ENCODE results near the gene GATAD2A.

GATAD2A gene

DNA sequence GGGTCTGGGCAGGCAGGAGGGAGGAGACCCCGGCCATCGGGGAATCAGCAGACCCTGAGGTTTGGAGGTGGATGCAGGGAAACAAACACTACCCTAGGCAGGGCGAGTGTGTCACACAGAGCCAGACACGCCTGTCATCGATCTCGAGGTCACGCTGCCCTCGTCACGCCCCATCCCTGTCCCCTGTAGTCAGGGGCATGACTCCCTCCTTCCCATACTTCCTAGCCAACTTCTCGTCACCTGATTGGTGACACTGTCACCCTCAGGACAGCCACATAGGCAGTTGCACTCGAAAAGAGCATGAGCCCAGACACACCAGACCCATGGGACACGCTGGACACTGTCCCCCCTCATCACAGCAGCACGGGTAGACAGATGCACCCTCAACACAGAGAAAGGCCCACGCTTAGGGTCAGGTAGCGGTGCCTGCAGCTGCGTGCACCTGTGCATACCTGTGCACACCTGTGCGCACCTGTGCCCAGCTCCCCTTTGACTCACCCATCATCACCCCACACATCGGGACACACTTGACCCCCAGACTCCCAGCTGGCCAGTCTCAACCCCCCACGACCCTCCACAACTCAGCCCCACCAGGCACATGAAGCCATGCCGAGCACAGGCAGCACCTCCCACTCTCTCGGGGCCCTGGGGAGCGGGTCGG, 144.5 kb downstream of the GATAD2A start:
- DNase-seq = no peak

DNA sequence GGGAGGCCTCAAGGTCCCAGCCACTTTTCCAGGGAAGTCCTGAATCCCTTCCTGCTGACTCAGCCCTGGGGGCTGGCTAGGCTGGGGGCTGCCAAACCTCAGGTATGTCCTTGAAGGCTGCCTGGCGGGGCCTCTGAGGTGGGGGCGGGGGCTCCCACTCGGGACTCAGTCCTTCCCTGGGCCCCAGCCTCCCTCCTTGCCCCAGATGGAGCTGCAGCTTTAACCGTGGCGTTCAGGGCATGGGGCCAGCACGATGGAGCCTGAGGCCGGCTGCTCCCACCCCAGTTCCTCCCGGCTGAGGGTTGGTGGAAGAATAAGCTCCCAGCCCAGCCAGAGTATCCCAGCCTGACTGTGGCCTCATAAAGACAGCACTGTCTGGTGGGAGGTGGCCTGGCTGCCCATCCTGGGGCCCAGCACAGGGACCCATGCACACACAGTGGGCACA, 145.0 kb downstream of the GATAD2A start:
- DNase-seq = no peak

DNA sequence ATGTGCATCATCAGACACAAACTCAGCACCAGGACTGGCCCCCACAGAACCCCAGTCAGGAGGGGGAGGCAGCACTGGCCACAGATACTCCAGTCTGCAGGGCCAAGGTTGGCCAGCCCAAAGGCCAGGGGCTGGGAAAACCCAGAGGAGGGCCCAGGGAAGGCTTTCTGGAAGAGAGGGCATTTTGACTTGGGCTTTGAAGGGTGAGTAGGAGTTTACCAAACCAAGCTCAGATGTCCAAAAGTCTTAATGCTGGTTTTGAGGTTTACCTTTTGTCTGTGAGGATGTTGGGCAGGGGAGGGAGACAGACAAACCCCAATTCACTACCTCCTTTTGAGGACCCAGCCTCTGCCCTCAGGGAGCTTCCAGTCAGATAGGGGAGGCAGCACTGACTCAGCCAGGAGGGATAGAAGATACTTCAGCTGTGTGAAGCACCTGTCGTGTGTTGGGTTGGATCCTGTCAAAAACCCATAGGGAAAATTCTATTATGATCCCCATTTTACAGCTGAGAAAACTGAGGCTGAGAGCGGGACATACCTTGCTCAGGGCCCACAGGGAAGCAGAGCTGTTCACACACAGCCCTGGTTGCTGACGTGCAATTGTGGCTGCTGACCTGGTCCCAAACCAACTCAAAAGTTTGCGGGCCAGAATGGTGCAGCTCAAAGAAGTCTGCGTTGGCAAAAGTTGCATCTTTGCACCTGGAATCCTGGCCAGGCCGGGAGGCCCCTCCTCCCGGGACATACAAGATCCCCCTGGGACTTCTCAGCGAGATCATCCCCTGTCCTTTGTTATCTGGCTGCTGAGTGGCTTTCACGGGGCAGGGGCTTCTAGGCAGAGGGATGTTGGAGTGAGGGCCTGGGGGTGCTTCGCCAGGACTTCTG, 145.7 kb downstream of the GATAD2A start:
- no peak for DNase-seq

DNA sequence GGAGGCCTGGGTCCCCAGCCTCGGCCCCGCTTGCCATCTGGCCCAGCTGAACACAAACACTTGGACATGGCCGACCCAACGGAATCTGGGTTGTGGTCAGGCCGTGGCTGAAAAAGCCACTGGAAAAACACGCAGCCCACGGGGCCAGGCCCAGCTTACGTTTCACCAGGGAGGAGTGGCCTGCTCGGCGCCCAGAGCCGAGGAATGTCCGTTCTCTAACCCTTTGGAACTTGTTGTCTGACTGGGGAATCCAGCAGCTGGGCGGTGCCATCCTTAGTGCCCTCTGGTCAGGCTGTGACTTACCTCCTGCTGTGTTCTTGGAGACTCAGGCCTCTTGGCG, 146.3 kb downstream of the GATAD2A start:
- no peak for DNase-seq

DNA sequence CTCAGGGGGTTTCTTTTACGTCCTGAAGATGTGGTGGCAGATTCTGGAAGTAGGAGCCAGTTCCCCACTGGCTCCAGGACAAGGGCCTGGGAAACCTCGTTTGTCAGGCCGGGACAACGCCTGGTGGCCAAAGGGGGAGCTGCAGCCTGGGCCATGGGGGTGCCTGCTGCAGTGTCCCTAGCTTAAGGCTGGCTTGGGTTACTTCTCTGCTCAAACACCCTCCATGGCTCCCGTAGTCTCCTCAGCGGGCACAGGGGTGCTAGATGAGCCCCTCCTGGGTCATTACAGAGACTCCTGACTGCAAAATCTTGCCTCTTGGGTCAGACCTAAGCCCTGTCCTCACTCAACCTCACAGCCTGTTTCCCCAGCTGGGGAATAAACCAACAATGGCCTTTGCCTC, 147.3 kb downstream of the GATAD2A start:
- DNase-seq = peak in 1 of 2 donors; percentile 59

DNA sequence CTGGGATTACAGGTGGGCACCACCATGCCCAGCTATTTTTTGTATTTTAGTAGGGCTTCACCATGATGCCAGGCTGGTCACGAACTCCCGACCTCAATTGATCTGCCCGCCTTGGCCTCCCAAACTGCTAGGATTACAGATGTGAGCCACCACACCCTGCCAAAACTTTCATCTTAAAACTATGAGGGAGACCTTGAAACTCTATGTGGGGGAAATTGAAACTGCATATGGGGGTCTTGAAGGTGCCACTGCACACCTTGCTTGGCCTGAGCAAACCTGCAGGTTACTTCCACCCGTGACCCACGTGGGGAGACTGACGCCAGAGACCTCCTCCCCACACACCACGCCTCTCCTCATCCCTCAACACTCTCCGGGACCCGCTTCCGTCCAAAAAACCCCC, 148.2 kb downstream of the GATAD2A start:
- DNase-seq = no peak

DNA sequence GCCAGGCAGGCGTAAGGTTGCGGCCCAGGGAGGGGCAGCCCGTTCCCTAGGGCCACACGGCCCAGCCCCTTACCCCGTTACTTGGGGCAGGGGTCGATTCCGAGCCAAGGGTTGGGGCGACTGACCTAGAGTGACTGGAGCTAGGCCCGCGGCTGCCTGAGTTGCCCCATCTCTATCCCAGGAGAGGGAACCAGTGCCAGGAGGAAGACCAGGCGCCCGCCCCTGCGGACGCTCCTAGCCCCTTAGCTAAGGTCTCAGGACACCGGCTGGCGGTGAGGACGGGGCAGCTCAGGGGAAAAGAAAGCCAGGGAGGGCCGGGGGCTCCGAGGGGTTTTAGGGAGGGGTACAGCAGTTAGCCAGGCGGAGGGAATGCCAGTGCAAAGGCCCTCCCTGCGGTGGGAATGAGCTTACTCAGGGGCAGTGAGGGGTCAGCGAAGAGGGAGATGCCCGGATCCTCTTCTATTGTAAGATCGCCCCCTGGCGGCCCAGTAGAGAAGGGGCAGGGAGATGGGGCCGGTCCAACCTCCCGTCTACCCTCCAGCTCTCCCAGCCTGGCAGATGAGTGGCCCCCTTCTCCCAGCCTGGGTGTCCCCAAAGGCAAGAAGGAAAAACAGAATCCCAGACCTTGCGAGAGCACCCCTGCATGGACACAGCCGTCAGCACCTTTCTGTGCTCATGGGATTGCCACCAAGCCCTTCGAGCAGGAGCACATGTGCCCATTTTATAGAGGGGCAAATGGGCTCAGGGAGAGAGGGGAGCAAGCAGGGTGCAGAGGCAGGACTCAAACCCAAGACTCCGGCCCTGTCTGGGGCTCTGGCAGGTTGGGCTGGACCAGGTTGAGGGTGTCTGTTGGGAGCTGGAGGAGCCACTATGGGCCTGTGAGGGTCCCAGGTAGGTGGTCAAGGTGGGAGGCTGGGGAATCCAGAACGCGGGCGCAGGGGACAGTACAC, 148.9 kb downstream of the GATAD2A start:
- DNase-seq = peak; percentile 33 to 78

DNA sequence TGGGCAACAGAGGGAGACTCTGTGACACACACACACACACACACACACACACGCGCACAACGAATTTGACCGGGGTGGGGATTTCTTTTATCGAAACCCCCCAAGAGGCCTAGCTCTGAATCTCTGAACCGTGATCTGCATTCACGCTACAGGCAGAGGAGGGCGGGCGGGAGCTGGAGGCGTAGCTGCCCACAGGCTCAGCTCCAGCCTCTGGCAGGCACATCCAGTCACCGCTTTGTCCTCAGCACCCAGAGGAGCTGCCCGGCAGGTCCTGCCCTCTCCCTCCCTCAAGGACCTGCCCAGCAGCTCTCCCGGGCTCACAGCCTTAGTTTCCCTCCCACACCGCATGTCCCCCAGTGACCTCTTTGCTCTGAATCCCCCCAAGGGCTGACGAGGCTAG, 152.6 kb downstream of the GATAD2A start:
- DNase-seq = no peak
